ENCODE results near the gene CNGB1. TPM values are rescaled to one million over a fixed set of nuclear protein-coding genes. Genes with fewer than 3 reads are reported as not detected.

Gene CNGB1
- total RNA-seq, 2 experiments from 2014 or later: not detected

DNA sequence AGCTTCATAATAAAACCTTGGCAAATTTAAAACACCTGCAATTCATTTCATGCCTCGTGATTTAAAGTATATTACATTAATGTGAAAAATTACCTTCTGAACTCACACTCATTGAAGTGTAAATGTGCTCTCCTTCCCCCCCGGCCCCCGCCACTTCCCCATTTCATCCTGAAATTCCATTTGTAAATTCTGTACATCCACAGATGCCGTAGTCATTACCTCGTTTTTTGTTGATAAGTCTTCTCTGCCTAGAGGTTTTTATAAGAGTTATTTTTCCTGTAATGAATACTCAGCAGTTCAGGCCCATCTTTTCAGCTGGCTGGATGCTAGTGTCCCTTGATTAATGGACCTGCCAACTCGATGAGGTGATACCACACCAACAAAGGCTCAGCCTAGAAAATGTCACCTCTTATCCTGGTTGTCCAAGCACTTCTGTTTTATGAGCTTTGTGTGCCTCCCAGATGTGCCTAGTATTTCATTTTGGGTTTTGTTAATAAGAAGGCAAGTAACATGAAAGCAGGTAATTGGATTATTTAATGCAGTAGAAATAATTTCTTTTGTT, 103.8 kb downstream of the CNGB1 start:
- no TSS peak for BruUV-seq (replicated peaks)
- intact Hi-C loops (cut with micrococcal nuclease; ENCODE audit: unreplicated experiment): no loop called here

DNA sequence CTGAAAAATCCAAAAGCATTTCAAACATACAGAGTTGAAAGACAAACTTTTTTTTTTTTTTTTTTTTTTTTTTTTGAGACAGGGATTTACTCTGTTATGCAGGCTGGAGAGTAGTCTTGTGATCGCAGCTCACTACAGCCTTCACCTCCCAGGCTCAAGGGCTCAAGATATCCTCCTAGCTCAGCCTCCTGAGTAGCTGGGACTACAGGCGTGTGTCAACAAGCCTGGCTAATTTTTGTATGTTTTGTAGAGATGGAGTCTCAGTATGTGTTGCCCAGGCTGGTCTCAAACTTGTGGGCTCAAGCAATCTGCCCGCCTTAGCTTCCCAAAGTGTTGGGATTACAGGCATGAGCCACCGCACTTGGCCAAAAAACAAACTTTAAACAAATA, 104.4 kb downstream of the CNGB1 start:
- ChIA-PET POLR2A (interaction anchor here (0.7 kb wide), 1 partner anchor 471 kb away, joined by 10 read pairs; no protein-coding TSS in a partner anchor), CTCF (ENCODE audit: unreplicated experiment) (no interaction called here)
- Histone ChIP-seq H3K27ac (ENCODE audit: low read depth, low read length, poor library complexity, severe bottlenecking) (no peak overlapping the region), H2AFZ (ENCODE audit: low read length) (no peak overlapping the region), H3K4me1 (ENCODE audit: insufficient read depth, low read length, poor library complexity, severe bottlenecking) (no peaks in the 10 kb centered on the region), H3K4me3 (ENCODE audit: low read depth, low read length, poor library complexity, severe bottlenecking) (no peak overlapping the region), H3K9me2 (ENCODE audit: insufficient read depth, low read length) (no peaks in the 10 kb centered on the region), H3K79me2 (ENCODE audit: insufficient read depth, low read depth, low read length) (no peaks in the 10 kb centered on the region), H3K4me2 (ENCODE audit: low read length) (no peak overlapping the region), H4K20me1 (ENCODE audit: insufficient read depth, low read length) (no peaks in the 10 kb centered on the region), H3K36me3 (ENCODE audit: insufficient read depth, low read length) (no peaks in the 10 kb centered on the region), H3K9me3 (ENCODE audit: low read length) (no peaks in the 10 kb centered on the region)
- DNase-seq (ENCODE audit: low spot score): no peak
- no TSS peak for BruUV-seq (replicated peaks)
- no peak for TF ChIP-seq EZH2phosphoT487 (IDR thresholded peaks at IDR 0.05; ENCODE audit: borderline replicate concordance, low read depth, low read length)
- no peak for TF ChIP-seq CTCF (conservative IDR thresholded peaks at IDR 0.05; ENCODE audit: low read length)
- intact Hi-C loops (cut with micrococcal nuclease; ENCODE audit: unreplicated experiment): no loop called here

More for the DNA sequence above, 103.8 kb downstream of the CNGB1 start:
- H3K9me3 ChIP-seq (ENCODE audit: low read length): no peaks in the 10 kb centered on the region
- no peaks in the 10 kb centered on the region for H4K20me1 ChIP-seq (ENCODE audit: insufficient read depth, low read length)
- H3K4me2 ChIP-seq (ENCODE audit: low read length): no peak overlapping the region
- no peak overlapping the region for H3K4me3 ChIP-seq (ENCODE audit: low read depth, low read length, poor library complexity, severe bottlenecking)
- H3K36me3 ChIP-seq (ENCODE audit: insufficient read depth, low read length): no peaks in the 10 kb centered on the region
- no peaks in the 10 kb centered on the region for H3K79me2 ChIP-seq (ENCODE audit: insufficient read depth, low read depth, low read length)
- no peaks in the 10 kb centered on the region for H3K4me1 ChIP-seq (ENCODE audit: insufficient read depth, low read length, poor library complexity, severe bottlenecking)
- no peak overlapping the region for H2AFZ ChIP-seq (ENCODE audit: low read length)
- CTCF ChIA-PET (ENCODE audit: unreplicated experiment): no interaction called here
- no peak for DNase-seq (ENCODE audit: low spot score)
- POLR2A ChIA-PET: interaction anchor here (0.7 kb wide), 2 partner anchors 143 to 471 kb away, joined by 3 to 10 read pairs; no protein-coding TSS in a partner anchor
- TF ChIP-seq CTCF (conservative IDR thresholded peaks at IDR 0.05; ENCODE audit: low read length): no peak
- H3K27ac ChIP-seq (ENCODE audit: low read depth, low read length, poor library complexity, severe bottlenecking): no peak overlapping the region
- no peaks in the 10 kb centered on the region for H3K9me2 ChIP-seq (ENCODE audit: insufficient read depth, low read length)

DNA sequence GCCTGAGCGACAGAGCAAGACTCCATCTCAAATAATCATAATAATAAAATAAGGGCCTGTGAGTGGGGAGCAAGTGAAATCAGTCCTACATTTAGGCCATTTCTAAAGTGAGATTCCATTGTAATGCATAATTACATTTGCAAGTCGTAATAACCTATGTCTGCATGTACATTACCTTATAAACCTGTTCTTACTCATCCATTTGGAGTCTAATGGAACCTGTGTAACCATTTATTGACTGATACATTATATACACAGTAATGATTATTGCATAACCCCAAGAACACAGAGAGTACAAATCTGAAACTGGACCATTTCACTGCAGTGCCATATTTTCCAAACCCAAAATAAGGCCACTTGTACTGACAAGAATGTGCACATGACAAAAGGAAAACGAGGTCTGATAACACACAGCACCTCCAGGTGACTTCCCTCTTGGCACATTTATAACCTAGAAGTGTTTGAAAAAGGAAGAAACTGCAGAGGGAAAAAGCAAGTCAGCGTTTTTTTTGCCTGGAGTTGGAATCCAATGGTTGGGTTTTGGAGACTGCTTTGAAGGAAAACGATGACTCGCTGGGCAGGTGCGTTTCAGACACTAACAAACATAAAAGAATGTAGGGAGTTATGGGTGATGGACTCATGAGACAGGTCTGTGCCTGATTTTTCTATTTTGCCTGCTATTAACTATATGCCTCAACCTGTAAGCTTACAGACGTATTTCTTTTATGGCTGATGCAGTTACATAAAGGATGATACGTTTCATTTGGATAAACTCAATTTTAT, 105.0 kb downstream of the CNGB1 start:
- Histone ChIP-seq H3K4me2 (ENCODE audit: low read length) (no peak overlapping the region), H3K4me1 (ENCODE audit: insufficient read depth, low read length, poor library complexity, severe bottlenecking) (no peaks in the 10 kb centered on the region), H4K20me1 (ENCODE audit: insufficient read depth, low read length) (no peaks in the 10 kb centered on the region), H3K36me3 (ENCODE audit: insufficient read depth, low read length) (no peaks in the 10 kb centered on the region), H3K9me2 (ENCODE audit: insufficient read depth, low read length) (no peaks in the 10 kb centered on the region), H3K79me2 (ENCODE audit: insufficient read depth, low read depth, low read length) (no peaks in the 10 kb centered on the region), H2AFZ (ENCODE audit: low read length) (no peak overlapping the region), H3K4me3 (ENCODE audit: low read depth, low read length, poor library complexity, severe bottlenecking) (no peak overlapping the region), H3K9me3 (ENCODE audit: low read length) (no peaks in the 10 kb centered on the region), H3K27ac (ENCODE audit: low read depth, low read length, poor library complexity, severe bottlenecking) (no peak overlapping the region)
- BruUV-seq (replicated peaks): no TSS peak
- intact Hi-C loops (cut with micrococcal nuclease; ENCODE audit: unreplicated experiment): no loop called here
- POLR2A ChIA-PET: interaction anchor here (0.7 kb wide), 1 partner anchor 470 kb away, joined by 10 read pairs; no protein-coding TSS in a partner anchor
- no peak for DNase-seq (ENCODE audit: low spot score)
- CTCF ChIA-PET (ENCODE audit: unreplicated experiment): no interaction called here
- TF ChIP-seq EZH2phosphoT487 (IDR thresholded peaks at IDR 0.05; ENCODE audit: borderline replicate concordance, low read depth, low read length) (no peak), CTCF (conservative IDR thresholded peaks at IDR 0.05; ENCODE audit: low read length) (no peak)

Measured in OCI-LY7 (cell line).